ENCODE results near the gene FGD2.
A peak's percentile ranks its signal among the peaks of the same experiment; 100 is the strongest.

FGD2 gene

GRCh38 chr6:36976509-36976908, 28.9 kb upstream of the FGD2 start:
- Histone ChIP-seq H3F3A (ENCODE audit: insufficient read depth) (no peaks in the 10 kb centered on the region), H3K36me3 (ENCODE audit: low read length) (peaks cover 29% of the 10 kb centered on the region; the same call in 1 of the 2 replicates)
- TF ChIP-seq CTCF (IDR thresholded peaks at IDR 0.05; ENCODE audit: insufficient read depth, low read length, poor library complexity, severe bottlenecking) (no peak), EZH2phosphoT487 (conservative IDR thresholded peaks at IDR 0.05; ENCODE audit: low read length) (no peak)

GRCh38 chr6:36976931-36977330, 28.5 kb upstream of the FGD2 start:
- H2AFZ ChIP-seq (ENCODE audit: low read depth, low read length, severe bottlenecking): no peak overlapping the region
- H3K27ac ChIP-seq (ENCODE audit: low read depth, low read length): no peak overlapping the region
- no peak overlapping the region for H3K4me3 ChIP-seq (ENCODE audit: insufficient read depth, low read length, poor library complexity, severe bottlenecking)
- H3K79me2 ChIP-seq (ENCODE audit: insufficient read depth, low read length): peaks cover 41% of the 10 kb centered on the region
- no peak overlapping the region for H3K4me2 ChIP-seq (ENCODE audit: low read depth, low read length, poor library complexity, severe bottlenecking)
- no peaks in the 10 kb centered on the region for H3K9me3 ChIP-seq (ENCODE audit: insufficient read depth, low read length)
- no peaks in the 10 kb centered on the region for H3F3A ChIP-seq (ENCODE audit: insufficient read depth)
- H3K9me2 ChIP-seq (replicated peaks; ENCODE audit: insufficient read depth, low read length): no peaks in the 10 kb centered on the region
- H3K27me3 ChIP-seq (ENCODE audit: low read length): no peaks in the 10 kb centered on the region
- no peak for TF ChIP-seq EZH2phosphoT487 (conservative IDR thresholded peaks at IDR 0.05; ENCODE audit: low read length)
- TF ChIP-seq CTCF (IDR thresholded peaks at IDR 0.05; ENCODE audit: insufficient read depth, low read length, poor library complexity, severe bottlenecking): no peak
- no peak overlapping the region for H3K9ac ChIP-seq (ENCODE audit: low read length)
- H3K36me3 ChIP-seq (ENCODE audit: low read length): peaks cover 29% of the 10 kb centered on the region; the same call in 1 of the 2 replicates
- H4K20me1 ChIP-seq (ENCODE audit: low read depth, low read length): no peaks in the 10 kb centered on the region; the same call in 1 of the 2 replicates

More at GRCh38 chr6:36976509-36976908, 28.9 kb upstream of the FGD2 start:
- Histone ChIP-seq H3K27me3 (ENCODE audit: low read length) (no peaks in the 10 kb centered on the region), H3K9me3 (ENCODE audit: insufficient read depth, low read length) (no peaks in the 10 kb centered on the region), H3K9me2 (replicated peaks; ENCODE audit: insufficient read depth, low read length) (no peaks in the 10 kb centered on the region), H4K20me1 (ENCODE audit: low read depth, low read length) (no peaks in the 10 kb centered on the region), H3K4me2 (ENCODE audit: low read depth, low read length, poor library complexity, severe bottlenecking) (no peak overlapping the region), H3K79me2 (ENCODE audit: insufficient read depth, low read length) (peaks cover 37% of the 10 kb centered on the region), H3K4me3 (ENCODE audit: insufficient read depth, low read length, poor library complexity, severe bottlenecking) (no peak overlapping the region), H2AFZ (ENCODE audit: low read depth, low read length, severe bottlenecking) (no peak overlapping the region), H3K27ac (ENCODE audit: low read depth, low read length) (no peak overlapping the region), H3K9ac (ENCODE audit: low read length) (no peak overlapping the region)

GRCh38 chr6:36977470-36977941, 27.9 kb upstream of the FGD2 start:
- TF ChIP-seq EZH2phosphoT487 (conservative IDR thresholded peaks at IDR 0.05; ENCODE audit: low read length): no peak
- peak; percentile 99 for TF ChIP-seq CTCF (IDR thresholded peaks at IDR 0.05; ENCODE audit: insufficient read depth, low read length, poor library complexity, severe bottlenecking)
- no peaks in the 10 kb centered on the region for H3K9me2 ChIP-seq (replicated peaks; ENCODE audit: insufficient read depth, low read length)
- H2AFZ ChIP-seq (ENCODE audit: low read depth, low read length, severe bottlenecking): no peak overlapping the region
- H3K27ac ChIP-seq (ENCODE audit: low read depth, low read length): no peak overlapping the region
- H3F3A ChIP-seq (ENCODE audit: insufficient read depth): no peaks in the 10 kb centered on the region
- H3K9me3 ChIP-seq (ENCODE audit: insufficient read depth, low read length): no peaks in the 10 kb centered on the region
- peaks cover 29% of the 10 kb centered on the region; the same call in 1 of the 2 replicates for H3K36me3 ChIP-seq (ENCODE audit: low read length)
- H3K4me2 ChIP-seq (ENCODE audit: low read depth, low read length, poor library complexity, severe bottlenecking): no peak overlapping the region
- no peak overlapping the region for H3K4me3 ChIP-seq (ENCODE audit: insufficient read depth, low read length, poor library complexity, severe bottlenecking)
- no peaks in the 10 kb centered on the region for H3K27me3 ChIP-seq (ENCODE audit: low read length)
- no peaks in the 10 kb centered on the region; the same call in 1 of the 2 replicates for H4K20me1 ChIP-seq (ENCODE audit: low read depth, low read length)
- peaks cover 47% of the 10 kb centered on the region for H3K79me2 ChIP-seq (ENCODE audit: insufficient read depth, low read length)
- no peak overlapping the region for H3K9ac ChIP-seq (ENCODE audit: low read length)
